Effector CD8-positive, alpha-beta T cell (primary cell): ENCODE measurements around the gene ANKRD10.
"Not testable (repeated sequence)": the region's sequence is repeated elsewhere in the genome, so short reads cannot be mapped to it uniquely, and the experiment has no call there.

Experiments used
- DNase-seq: peaks from one replicate; lab custom pipeline; 2025; lab: John Stamatoyannopoulos, UW
- total RNA-seq, 4 experiments: gene quantifications; one replicate each; lab custom pipeline; 2026; lab: John Stamatoyannopoulos, UW

Gene ANKRD10
- 100 to 121 (median 115) reads per million in 4 experiments for total RNA-seq

GRCh38 chr13:110915057-110915873, at the start of gene ANKRD10:
ANKRD10 (minus strand) TSS chr13:110915069; CDS start chr13:110914934, 135 bp downstream.
- peak; percentile 89 for DNase-seq

DNA sequence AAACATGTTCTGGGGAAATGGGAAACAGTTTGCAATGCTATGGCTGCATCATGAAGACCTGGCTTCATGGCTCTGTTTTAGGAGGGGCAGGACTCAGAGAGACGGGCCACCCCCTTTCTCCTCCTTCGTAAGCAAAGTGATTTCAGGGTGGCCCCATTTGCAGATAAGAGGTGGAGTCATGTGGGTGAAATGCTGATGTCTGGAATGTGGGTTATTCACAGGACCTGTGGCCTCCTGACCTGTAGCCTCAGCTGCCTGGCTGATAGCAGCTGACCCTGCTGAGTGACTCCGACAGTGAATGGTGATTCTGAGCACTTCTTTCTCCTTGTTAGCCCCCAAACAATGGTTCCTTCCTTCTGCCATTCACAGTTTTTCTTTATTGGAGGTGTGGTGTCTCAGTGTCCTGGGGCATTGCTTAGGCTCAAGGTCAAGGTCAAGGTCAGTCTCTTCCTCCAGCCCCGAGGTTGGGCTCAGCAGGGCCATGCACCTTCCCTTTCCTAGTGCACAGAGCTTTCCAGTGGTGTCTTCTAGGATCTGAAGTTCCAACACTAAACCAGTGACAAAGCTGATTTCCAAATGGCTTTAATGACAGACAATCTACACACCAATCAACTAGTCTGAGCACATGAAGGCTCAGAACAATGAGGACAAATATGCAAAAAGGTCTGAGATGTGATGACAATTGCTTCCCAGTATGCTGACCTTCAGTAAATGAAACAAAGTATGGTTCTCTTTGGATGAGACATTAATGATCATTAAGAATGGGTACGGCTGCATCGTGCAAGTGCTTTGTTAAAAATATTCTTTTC, 49.6 kb upstream of the ANKRD10 start:
- no peak for DNase-seq

GRCh38 chr13:110963554-110963970, 48.7 kb upstream of the ANKRD10 start:
- DNase-seq, result no peak

DNA sequence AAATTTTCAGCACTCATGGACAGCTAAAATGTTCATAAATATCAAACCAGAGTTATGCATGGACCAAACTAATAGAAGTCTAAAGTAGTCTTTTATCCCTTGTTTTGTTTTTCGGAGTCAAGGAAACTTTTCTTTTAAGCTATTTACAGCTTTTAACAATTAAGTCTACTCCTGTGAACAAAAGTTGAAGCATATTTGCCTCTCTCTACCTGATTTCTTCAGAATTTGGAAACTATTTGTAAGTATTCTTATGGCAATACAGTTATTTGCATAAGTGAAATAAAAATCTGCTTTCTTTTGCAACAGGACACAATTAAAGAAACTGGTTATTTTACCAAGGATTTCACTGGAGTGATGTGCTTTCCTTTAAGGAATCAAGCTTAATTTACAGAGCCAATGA, 47.1 kb upstream of the ANKRD10 start:
- DNase-seq, result no peak

- DNase-seq, result no peak
Measured at GRCh38 chr13:110960204-110960603, 45.3 kb upstream of the ANKRD10 start.

DNA sequence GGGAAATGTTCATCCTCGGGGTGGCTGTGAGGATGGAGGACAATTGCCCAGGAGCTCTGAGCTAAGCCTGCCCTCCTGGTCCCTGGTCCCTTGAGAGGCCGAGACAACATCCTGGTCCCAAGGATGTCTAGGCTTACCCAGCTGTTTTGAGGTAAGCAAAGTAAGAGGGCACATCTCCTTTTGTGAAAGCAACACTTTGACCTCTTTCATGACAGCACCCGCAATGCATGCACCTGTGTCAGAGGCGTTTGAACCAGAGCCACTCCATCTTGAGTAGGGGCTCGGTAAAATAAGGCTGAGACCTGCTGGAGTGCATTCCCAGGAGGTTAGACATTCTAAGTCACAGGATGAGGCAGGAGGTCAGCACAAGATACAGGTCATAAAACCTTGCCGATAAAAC, 43.1 kb upstream of the ANKRD10 start:
- DNase-seq, result no peak

- DNase-seq, result no peak
Measured at GRCh38 chr13:110957181-110957884, 42.5 kb upstream of the ANKRD10 start.

- DNase-seq, result not testable (repeated sequence)
Measured at GRCh38 chr13:110956216-110956615, 41.3 kb upstream of the ANKRD10 start.

DNA sequence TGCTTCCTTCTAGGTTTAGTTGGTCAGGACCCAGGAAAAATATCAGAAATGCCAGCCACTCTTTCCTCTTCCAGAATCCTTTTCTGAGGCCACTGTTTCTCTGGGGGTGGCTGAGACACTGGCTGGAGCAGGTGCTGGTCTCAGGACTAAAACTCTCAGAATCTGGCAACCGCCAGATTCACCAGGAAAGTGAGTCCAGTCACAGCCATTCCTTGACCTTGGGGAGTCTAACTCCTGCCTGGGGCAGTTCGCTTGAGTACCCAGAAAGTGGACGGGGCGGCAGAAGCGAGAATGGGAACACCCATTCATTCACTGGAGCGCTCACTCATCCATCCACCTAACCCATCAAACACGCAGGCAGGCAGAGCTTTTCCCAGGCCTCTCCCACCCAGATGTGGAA, 40.7 kb upstream of the ANKRD10 start:
- DNase-seq, result not testable (repeated sequence)

- not testable (repeated sequence) for DNase-seq
Measured at GRCh38 chr13:110955072-110955503, 40.2 kb upstream of the ANKRD10 start.

- not testable (repeated sequence) for DNase-seq
Measured at GRCh38 chr13:110954533-110954920, 39.7 kb upstream of the ANKRD10 start.

DNA sequence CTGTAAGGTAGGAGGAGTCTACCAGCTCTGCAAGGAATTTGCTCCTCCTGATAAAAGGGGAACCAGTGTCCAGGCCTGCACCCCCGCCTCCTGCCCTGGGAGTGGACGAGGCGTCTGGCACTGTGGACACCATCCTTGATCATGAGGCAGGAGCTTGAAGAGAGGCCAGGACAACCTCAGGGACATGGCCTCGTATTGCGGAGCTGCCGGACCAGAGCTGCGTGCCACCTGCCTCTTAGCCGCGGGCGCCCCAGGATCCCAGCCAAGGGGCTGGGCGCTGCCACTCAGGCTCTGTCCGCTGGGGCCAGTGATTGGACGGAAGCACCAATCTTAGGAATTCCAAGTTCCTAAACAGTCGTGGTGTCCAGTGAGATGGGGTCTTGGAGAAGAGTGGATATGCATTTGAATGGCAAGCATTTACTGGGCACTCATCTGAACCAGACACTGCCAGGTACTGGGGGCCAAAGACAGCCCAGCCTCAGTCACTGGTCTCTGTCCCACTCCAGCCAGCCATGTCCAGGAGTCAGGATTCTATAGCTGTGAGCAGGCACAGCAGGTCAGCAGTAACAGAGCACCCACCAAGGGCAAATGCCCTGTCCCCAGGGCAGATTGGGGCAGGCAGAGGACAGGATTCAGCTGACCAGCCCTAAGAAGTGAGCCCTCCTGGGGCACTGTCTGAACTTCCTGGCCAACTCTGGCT, 39.1 kb upstream of the ANKRD10 start:
- DNase-seq, result no peak

DNA sequence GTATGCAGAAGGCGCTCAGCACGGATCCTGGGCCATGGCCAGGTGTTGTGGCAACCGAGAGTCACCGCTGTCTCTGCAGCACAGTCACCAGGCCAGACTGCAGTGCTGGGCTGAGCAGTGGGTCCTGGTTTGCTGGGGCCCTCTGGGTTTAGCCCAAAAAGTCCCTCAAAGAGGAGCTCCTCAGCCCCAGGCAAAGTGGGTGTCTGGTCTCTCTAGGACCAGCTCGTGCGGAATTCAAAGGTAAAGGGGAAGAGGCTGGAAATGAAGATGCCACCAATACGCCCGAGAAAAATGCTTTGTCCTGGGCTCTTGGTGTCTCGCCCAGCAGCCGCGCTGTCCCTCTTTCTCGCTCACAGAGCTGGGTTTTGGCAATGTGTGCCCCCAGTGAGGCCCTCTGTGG, 38.5 kb upstream of the ANKRD10 start:
- no peak for DNase-seq

- not testable (repeated sequence) for DNase-seq
Measured at GRCh38 chr13:110952135-110952534, 37.3 kb upstream of the ANKRD10 start.

DNA sequence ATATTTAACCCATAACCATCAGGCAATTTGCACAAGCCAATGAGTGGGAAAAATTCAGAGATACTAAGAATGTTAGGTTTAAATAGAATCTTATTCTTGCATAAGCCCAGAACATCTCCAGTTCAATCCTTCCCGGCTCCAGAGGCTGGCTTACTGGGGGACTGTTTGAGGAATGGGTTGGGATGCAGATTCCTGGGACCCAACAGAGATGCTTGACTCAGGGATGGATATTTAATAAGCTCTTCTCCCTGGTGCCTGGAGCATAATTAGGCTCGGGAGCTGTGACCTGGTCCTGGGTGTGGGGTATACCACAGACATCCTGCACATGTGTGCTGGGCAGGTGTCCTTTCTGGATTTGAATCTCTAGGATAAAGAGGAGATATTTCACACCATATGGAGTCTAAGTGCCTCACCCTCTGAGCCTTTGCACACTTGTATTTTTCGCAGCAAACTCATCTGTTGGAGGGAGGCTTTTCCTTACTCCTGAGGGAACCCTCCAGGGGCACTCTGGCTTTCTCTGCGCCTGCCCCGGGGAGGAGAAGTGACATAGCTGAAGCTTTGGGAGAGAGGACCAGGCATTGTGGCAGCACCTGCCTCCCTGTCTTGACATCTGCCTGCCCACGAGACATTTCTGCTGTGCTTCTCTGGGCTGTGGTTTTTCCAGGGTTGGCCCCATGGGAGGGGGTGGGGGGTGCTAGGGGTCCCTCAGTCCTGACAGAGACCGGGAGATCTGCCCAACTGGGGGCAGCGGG, 36.1 kb upstream of the ANKRD10 start:
- no peak for DNase-seq

DNA sequence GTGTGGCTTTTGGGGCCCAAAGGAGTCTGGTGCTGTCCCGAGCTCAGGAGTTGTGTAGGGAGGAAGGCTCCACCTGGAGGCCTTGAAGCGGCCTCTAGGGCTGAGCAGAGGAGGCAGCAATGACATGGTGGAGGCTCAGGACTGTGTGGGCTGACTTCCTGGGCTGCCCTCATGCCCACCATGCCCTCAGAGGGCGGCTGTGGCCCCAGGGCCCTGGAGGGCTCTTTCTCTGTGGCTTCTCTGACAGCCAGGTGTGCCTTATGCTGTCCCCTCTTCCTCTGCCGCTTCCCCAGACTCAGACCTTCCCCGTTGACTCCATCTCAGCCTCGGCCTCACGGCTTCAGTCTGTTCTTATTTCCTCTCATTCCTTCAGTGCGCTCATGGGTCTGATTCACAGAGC, 35.5 kb upstream of the ANKRD10 start:
- DNase-seq, result no peak

DNA sequence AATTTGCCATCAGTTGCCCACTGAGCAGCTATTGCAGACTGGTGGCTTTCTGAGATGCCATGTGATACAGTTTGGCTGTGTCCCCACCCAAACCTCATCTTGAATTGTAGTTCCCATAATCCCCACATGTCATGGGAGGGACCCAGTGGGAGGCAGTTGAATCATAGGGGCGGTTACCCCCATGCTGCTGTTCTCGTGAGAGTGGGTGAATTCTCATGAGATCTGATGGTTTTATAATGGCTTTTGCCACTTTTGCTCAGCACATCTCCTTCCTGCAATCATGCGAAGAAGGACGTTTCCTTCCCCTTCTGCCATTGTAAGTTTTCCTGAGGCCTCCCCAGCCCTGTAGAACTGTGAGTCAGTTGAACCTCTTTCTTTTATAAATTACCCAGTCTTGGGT, 34.8 kb upstream of the ANKRD10 start:
- no peak for DNase-seq

GRCh38 chr13:110949116-110949515, 34.2 kb upstream of the ANKRD10 start:
- no peak for DNase-seq

GRCh38 chr13:110947338-110947737, 32.5 kb upstream of the ANKRD10 start:
- not testable (repeated sequence) for DNase-seq

DNA sequence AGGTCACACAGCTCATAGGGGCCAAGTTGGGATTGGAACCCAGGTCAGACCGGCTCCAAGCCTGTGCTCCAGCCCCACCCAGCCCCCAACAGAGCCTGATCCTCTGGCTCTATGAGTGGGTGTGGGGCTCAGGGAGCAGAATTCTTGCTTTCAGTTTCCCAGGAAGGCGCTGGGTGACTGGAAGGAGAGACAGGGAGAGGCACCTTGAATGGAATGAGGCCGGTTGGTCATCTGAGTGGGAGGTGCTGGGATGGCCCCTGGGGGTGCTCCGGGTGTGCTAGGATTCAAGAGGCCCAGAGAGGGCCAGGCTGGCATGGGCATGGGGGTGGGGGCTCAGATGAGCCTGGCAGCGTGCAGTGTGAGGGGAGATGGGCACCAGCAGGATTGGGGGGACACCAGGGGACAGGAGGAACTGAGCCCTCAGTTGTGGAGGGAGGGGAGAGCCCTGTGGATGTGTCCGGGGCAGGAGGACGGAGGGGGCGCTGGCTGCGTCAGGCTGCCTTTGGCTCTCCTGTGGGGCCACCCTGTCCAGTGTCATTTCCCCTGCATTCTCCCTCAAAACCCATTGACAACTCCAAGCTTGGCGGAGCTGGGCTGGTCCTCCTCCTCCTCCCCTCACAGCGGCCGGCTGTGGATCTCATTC, 31.2 kb upstream of the ANKRD10 start:
- DNase-seq, result no peak
